NCI-H1417 treated with DMSO at 0.1 percent for 48 hours (cell line): ENCODE data around the gene MRAP.

Experiments used
- DNase-seq: peaks from one replicate; lab custom pipeline; 2025; lab: John Stamatoyannopoulos, UW

MRAP gene

GRCh38 chr21:32322676-32323075, 24.0 kb downstream of the MRAP start:
- no peak for DNase-seq

DNA sequence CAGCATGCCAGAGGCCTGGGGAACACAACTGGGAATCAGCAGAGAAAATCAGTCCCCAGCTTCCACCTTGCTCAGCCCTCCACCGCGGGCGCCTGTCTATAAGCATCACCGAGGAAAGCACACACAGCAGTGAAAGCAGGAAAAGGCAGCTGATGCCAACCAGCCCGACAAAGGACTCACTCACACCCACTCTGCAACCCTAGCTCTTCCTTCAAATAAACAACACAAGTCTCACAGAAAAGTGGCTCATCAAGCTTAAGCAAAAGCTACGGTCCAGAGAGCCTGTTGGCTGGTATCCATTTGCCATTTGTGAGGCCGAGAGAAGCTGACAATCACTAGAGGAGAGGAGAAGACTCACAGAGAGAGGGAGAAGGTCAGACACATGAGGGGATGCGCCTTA, 27.1 kb downstream of the MRAP start:
- no peak for DNase-seq

DNA sequence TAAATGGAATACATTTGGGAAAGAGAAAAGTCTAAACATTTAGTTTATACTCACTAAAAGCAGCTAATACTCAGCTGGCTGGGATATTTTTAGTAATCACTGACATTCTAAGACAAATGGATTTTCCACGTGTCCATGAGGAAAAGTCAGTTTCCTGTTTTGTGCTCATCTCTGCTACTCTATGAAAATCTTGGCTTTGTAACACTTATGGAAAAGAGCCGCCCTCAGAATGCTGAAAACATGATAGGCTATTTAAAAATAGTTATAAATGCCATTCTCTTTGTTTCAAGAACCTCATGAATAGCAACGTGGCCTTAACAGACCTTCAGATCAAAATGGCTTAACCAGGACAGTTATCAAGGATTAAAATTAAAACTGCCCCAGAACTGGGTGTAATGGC, 29.9 kb downstream of the MRAP start:
- DNase-seq, result no peak

DNA sequence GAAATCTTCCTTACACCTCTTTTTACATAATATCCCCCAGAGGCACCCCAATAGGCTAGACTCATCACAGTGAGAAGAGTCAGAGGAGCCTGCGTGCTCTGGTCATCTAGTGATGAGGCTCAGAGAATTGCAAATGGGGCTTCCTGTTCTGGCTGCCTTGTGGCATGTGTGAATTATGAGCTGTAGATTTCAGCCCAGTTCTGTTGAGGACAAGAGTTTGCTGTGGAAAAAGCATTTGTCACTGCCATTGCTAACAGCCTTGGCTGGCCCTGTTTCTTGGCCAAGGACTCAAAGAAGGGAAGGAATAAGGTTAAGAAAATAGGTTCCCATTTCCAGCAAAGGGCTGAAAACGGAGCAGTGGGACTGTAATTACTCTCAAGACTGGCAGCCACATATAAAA, 30.7 kb downstream of the MRAP start:
- no peak for DNase-seq

DNA sequence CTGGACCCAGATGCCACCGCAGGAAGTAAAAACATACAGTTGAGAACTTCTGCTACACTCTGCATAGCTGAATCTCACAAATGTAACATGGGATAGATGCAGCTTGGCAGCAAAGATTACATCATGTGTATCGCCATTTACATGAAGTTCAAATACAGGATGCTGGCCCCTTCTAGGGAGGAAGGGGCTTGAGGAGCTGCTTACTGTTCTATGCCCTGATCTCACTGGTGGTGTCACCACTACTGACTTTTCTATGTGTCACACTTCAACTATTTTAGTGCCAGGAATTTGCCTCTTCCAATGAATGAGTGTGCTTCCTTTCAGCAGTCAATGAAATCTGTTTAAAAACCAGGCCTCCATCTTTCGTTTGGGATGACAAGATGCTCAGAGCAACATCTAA, 31.1 kb downstream of the MRAP start:
- no peak for DNase-seq

GRCh38 chr21:32330784-32331311, 32.2 kb downstream of the MRAP start:
- no peak for DNase-seq

GRCh38 chr21:32331444-32332305, 33.0 kb downstream of the MRAP start:
- no peak for DNase-seq

DNA sequence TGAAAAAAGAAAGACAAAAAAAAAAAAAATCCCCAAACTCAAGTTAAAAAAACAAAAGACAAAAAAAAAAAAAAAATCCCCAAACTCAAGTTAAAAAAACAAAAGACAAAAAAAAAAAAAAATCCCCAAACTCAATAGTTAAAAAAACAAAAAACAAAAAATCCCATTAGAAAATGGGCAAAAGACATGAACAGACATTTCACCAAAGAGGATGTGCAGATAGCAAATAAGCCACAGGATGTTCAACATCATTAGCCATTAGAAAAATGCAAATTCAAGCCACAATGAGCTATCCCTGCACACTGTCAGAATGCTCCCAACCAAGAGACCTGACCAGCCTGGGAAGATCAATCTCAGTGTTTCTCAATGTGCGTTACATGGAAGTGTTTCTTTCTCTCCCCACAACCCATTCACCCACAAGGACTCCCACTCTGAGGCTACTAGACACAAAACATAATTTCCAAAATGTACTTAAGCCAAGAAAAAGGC, 33.9 kb downstream of the MRAP start:
- DNase-seq, result no peak

DNA sequence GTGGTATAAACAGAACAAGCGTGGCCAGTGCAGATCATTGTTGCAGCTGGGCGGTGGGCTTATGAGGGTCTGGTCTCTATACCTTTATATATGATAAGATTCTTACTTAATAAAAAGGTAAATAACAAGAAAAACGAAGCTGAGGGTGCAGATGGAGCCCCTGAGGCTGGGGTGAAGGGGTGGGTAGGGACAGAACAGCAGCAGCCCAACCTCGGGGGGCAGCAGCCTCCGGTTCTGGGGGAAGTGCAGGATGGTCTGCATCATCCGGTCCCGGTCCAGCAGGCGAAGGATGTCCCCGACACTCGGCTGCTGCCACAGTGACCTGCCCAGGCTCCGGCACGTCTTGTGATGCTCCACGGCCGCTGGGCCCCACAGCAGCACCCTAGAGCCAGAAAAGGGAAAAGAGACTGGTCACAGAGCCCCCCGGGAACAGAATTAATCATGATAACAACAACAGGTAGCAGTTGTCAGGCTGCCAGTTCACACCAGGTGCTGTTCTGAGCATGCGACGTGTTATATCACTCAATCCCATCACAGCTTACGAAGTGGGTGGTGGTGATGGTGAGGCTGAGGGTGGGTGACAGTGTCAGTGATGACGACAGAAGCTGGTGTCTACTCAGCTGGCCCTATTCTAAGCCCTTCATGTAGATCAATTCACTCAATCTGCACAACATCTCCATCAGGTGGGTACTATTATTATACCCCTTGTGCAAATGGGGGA, 35.5 kb downstream of the MRAP start:
- no peak for DNase-seq

- no peak for DNase-seq
Measured at GRCh38 chr21:32334980-32335531, 36.4 kb downstream of the MRAP start.

DNA sequence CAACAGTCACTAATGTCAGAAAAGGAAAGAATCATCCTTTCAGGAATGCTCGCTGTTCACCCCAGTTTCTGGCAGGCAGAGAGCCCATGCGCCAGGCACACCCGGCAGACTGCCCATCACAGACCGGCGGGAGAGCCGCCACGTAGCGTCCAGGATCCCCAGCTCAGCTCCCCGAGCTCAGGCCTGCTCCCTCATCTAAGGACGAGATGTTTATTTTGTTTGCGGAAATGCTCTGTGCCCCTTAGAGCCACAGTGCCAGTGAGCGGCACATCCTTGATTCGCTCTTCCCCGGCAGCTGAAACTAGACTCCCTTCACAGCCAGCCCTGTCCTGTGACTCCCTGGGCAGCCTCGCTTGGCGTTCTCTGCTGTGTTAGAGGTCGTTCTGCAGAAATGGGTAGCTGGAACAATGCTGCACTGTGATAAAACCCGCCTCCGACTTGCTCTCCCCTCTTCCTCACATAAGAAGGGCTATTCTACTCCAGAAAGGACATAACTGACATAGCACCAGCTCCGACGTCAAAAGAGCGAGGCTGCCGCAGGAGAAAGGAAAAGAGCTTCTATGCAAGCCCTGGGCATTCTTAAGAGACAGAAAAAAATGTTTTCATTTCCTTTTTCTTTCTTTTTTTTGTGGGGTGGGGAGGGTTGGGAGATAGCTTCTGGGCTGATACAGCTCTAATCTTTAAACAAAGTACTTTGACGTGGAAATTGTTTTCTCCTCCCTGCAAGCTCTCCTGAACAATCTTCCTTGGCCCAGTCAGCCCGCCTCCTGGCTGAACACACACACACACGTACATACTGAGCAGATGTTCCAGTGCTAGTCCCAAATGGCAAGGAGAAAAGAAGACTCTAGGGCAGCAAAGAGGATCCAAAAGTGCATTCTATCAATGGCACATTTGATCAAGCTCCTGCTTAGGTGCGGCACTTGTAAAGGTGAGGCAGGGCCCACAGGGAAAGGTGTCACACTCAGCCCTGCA, 37.2 kb downstream of the MRAP start:
- no peak for DNase-seq

DNA sequence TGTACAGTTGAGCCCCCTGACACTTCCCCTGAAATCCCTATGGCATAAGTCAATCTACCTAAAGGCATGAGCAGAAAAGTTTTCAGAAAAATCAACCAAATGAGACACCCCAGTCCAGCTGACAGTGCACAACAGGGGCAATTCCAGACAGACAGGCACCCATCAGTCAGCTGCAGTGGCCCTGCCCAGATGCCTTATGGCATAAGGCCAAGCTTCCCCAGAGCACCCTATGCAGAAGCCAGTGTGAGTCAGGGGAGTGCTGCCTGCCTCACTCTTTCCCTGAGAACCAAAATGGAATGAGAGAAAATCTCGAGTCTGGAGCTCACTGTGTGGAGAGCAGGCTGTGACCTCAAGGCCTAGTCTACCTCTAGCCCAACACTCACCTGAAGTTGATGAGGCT, 38.1 kb downstream of the MRAP start:
- DNase-seq, result no peak

DNA sequence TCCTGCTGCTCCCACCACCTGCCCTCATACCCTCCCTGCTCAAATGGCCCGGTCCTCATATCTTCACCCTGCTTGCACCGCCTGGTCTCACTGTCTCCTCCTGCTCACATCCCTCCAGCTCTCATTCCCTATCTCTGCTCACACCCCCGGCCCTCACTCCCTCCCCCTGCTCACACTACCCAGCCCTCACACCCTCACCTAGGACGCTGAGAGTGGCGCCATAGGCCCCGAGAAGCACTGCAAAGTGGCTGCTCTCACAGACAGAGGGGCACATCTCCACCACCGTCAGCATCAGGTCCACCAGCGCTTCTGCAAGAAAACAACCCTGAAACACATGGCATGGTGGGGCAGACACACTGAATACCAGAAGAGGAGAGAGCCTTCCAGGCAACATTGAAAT, 38.6 kb downstream of the MRAP start:
- no peak for DNase-seq

- no peak for DNase-seq
Measured at GRCh38 chr21:32338209-32338921, 39.7 kb downstream of the MRAP start.

- no peak for DNase-seq
Measured at GRCh38 chr21:32340863-32341848, 42.5 kb downstream of the MRAP start.

- no peak for DNase-seq
Measured at GRCh38 chr21:32346951-32347350, 48.3 kb downstream of the MRAP start.

DNA sequence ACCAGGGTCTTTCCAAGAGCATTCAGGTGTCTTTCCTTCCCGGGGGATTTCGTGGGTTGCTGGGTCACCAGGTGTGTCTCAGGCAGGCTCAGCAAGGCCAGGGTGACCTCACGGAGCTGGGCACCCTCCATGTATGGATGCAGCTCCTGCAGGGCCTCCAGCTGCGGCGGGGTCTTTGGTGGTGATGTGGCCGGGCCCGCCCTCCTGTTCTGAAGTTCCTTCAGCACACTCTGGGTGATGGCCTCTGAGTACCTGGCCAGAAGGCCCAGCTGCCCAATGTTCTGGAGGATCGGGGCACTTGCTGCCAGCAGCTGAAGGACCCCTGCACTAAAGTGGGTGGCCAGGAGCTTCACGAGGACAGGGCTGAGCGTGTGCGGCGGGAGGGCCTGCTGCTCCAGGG, 48.7 kb downstream of the MRAP start:
- DNase-seq, result no peak

- DNase-seq, result no peak
Measured at GRCh38 chr21:32347977-32348376, 49.3 kb downstream of the MRAP start.

- DNase-seq, result no peak
Measured at GRCh38 chr21:32348604-32349332, 50.1 kb downstream of the MRAP start.
